Fibroblast of pulmonary artery (primary cell): ENCODE data around the gene METRN.

Source experiments
- DNase-seq: peaks from one replicate; pipeline ENCODE4 v3.0.0-alpha.2; 2010; ENCODE audit warnings: low read depth
- H3K4me3 ChIP-seq: replicated peaks from 2 replicates; pipeline ENCODE4 v1.5.1; 2011; ENCODE audit warnings: low read depth, mild to moderate bottlenecking, control low read depth, low read length, moderate library complexity
- TF ChIP-seq, protein P1 (sequence below): IDR thresholded peaks from 2 replicates; pipeline ENCODE4 v1.5.1; 2011; ENCODE audit warnings: mild to moderate bottlenecking, control low read depth, low read length, inconsistent platforms; ENCODE audit errors: missing control alignments

The METRN gene

DNA sequence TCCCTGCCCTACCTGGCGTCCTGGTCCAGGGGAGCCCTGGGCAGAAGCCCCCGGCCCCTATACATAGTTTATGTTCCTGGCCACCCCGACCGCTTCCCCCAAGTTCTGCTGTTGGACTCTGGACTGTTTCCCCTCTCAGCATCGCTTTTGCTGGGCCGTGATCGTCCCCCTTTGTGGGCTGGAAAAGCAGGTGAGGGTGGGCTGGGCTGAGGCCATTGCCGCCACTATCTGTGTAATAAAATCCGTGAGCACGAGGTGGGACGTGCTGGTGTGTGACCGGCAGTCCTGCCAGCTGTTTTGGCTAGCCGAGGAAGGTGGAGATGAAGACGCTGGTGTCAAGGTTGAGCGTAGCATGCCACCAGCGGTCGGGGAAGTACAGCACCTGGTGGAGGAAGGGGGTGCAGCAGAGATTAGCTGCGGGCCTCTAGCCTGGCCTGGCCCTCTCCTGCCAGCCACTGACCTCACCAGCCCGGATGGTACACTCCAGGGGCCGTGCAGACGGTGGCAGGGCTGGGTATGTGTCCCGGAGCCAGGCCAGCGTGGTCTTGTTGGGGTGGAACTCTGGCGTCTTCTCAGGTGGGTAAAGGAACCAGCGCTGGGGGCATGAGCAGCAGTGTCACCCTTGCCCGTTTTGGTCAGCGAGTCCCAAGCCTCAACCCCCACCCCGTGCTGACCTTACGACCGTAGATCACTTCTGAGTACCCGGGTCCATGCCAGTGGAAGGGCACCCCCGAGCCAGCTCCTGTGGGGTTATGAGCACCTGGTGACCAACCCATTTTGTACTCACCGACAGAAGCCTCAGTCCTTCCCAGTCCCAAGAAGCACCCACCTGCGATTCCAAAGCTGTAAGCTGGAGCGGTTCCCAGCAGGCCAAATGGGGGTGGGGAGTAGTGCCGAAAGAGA lies 32.2 kb upstream of the METRN start:
- DNase-seq: no peak
- TF ChIP-seq, protein P1, sequence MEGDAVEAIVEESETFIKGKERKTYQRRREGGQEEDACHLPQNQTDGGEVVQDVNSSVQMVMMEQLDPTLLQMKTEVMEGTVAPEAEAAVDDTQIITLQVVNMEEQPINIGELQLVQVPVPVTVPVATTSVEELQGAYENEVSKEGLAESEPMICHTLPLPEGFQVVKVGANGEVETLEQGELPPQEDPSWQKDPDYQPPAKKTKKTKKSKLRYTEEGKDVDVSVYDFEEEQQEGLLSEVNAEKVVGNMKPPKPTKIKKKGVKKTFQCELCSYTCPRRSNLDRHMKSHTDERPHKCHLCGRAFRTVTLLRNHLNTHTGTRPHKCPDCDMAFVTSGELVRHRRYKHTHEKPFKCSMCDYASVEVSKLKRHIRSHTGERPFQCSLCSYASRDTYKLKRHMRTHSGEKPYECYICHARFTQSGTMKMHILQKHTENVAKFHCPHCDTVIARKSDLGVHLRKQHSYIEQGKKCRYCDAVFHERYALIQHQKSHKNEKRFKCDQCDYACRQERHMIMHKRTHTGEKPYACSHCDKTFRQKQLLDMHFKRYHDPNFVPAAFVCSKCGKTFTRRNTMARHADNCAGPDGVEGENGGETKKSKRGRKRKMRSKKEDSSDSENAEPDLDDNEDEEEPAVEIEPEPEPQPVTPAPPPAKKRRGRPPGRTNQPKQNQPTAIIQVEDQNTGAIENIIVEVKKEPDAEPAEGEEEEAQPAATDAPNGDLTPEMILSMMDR: no peak
- H3K4me3 ChIP-seq: peak overlapping the region; percentile 57

DNA sequence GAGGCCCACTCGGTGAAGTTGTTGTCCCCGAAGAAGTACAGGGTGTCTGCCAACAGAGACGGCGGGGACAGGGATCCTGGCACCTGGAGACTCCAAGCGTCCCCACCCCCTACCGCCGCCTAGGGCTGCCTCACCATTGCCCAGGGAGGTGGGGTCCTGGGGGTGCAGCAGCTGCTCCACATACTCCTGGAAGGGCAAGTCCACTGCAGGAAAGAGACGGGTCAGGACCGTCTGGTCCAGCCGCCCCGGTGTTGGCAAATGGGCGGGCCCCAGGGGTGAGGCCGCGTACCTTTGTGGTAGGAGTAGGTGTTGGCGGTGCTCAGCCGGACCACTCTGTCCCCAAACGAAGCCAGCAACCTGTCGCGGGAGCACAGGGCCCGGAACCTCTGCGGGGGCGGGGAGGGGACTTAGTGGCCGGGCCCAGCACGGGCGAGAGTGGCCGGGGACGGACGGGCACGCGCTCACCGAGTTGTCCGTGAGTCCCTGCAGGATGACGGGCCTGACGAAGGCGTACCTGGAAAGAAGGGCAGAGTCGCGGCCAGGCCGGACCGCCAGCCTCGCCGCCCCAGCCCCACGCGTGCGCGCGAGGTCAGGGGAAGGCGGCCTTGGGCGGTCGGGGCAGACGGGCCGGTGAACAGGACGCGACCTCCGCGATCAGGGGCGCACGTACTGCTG lies 31.4 kb upstream of the METRN start:
- peak overlapping the region; percentile 57 for H3K4me3 ChIP-seq
- DNase-seq: no peak
- TF ChIP-seq, protein P1: no peak

- peak within 1 kb of the TSS; percentile 57 for H3K4me3 ChIP-seq
- TF ChIP-seq, protein P1: no peak
- DNase-seq: peak; percentile 95
Measured at GRCh38 chr16:684071-684794, 30.7 kb upstream of the METRN start, which contains the start of gene JMJD8. Gene JMJD8 (minus strand): TSS chr16:684334. CDS start chr16:684319, 15 bp downstream.

DNA sequence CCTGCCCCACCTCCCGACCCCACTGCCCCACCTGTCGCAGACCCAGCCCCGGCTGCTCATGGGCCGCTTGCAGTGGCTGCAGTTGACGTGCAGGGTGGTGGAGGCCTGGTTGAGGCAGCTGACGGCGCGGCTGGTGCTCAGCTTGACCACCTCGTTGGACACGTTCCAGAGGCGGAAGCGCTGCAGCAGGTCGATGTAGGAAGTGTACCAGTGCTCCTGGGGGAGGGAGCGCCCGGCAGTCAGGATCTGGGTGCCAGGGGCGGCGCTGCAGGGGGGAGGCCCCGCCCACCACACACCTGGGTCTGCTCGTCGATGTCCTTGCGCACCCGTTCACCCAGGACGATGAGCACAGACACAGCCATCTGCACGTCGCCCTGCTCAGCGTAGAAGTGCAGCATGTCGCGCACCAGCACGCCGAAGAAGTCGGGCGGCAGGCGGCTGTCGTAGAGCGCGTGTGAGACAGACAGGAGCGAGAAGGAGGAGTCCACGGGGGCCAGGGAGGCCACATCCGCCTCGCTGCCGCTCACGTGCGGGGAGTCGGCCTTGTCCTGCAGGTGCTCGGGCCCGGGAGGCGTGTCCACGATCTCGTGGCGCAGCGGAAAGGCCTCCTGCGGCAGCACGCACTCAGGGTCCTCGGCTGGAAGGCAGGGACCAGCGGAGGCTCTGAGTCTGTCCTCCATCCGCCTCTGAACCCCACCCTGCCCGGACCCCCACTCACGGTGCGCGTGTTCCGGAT lies 29.8 kb upstream of the METRN start:
- no peak overlapping the region for H3K4me3 ChIP-seq
- no peak for DNase-seq
- TF ChIP-seq, protein P1: no peak

GRCh38 chr16:685967-686366 lies 29.0 kb upstream of the METRN start:
- peak; percentile 34 for DNase-seq
- TF ChIP-seq, protein P1: peak; percentile 34
- no peak overlapping the region for H3K4me3 ChIP-seq
